Gastrocnemius medialis (tissue), 4 donors: Measurements from ENCODE around the gene NCK2.

Source experiments
- POLR2A ChIP-seq, 2 donors: fragments of 450-650 bp; IDR thresholded peaks; one replicate each; pipeline ENCODE4 v1.6.1; 2017; ENCODE audit warnings: antibody characterized with exemption in 2 of 2, mild to moderate bottlenecking in 2 of 2, moderate library complexity in 2 of 2
- TF ChIP-seq, protein P1 (sequence below), 5 experiments: fragments of 450-650 bp in 3 of 5; fragments of 200-600 bp in 2 of 5; sonication (generic) in 2 of 5; IDR thresholded peaks in 4 of 5; conservative IDR thresholded peaks in 1 of 5; 1 replicate in 4 of 5; 2 replicates in 1 of 5; pipeline ENCODE4 v1.5.1; 2016 to 2019; ENCODE audit warnings: antibody characterized with exemption in 5 of 5, mild to moderate bottlenecking in 3 of 5, moderate library complexity in 3 of 5

DNA sequence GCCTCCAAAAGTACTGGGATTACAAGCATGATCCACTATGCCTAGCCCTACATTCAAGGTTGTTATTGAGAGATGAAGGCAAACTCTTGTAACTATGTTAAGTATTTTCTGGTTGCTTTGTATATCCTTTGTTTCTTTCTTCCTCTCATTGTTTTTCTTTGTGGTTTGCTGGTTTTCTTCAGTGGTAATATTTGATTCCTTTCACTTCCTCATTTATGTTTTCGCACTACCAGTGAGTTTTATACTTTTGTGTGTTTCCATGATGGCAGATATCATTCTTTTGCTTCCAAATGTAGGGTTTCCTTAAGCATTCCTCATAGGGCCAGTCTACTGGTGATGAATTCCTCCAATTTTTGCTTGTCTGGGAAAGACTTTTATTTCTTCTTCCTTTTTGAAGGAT lies 90.2 kb downstream of the NCK2 start:
- TF ChIP-seq POLR2A (IDR thresholded peaks at IDR 0.05) = no peak
- TF ChIP-seq, protein P1, sequence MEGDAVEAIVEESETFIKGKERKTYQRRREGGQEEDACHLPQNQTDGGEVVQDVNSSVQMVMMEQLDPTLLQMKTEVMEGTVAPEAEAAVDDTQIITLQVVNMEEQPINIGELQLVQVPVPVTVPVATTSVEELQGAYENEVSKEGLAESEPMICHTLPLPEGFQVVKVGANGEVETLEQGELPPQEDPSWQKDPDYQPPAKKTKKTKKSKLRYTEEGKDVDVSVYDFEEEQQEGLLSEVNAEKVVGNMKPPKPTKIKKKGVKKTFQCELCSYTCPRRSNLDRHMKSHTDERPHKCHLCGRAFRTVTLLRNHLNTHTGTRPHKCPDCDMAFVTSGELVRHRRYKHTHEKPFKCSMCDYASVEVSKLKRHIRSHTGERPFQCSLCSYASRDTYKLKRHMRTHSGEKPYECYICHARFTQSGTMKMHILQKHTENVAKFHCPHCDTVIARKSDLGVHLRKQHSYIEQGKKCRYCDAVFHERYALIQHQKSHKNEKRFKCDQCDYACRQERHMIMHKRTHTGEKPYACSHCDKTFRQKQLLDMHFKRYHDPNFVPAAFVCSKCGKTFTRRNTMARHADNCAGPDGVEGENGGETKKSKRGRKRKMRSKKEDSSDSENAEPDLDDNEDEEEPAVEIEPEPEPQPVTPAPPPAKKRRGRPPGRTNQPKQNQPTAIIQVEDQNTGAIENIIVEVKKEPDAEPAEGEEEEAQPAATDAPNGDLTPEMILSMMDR (IDR thresholded peaks at IDR 0.05 in 4 of 5, conservative IDR thresholded peaks at IDR 0.05 in 1 of 5) = no peak
